NOMO-1 treated with DMSO at 0.1 percent for 48 hours (cell line): ENCODE measurements around the gene ID4.
"Not testable (repeated sequence)": the region's sequence is repeated elsewhere in the genome, so short reads cannot be mapped to it uniquely, and the experiment has no call there.

ENCODE experiments used
- DNase-seq: peaks from one replicate; lab custom pipeline; 2025; ENCODE audit not compliant: unreplicated experiment; lab: John Stamatoyannopoulos, UW

The ID4 gene

DNA sequence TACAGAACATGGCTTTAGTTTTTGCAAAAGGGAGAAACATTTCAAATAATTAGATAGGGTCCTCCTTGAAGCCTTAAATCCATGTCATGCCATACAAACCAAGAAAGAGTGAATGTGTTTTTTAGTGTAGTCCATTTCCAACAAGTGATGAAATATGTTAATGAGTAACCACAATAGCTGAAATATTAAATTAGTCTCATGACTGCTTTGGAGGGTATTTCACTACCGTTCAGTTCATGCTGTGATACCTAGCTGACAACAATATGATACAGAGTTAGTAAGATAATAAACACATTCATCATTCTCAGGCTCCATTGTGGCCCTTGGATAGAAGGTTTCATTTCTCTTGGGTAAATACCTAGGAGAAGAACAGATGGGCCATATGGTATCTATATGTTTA is 5.8 kb upstream of the ID4 start:
- no peak for DNase-seq

DNA sequence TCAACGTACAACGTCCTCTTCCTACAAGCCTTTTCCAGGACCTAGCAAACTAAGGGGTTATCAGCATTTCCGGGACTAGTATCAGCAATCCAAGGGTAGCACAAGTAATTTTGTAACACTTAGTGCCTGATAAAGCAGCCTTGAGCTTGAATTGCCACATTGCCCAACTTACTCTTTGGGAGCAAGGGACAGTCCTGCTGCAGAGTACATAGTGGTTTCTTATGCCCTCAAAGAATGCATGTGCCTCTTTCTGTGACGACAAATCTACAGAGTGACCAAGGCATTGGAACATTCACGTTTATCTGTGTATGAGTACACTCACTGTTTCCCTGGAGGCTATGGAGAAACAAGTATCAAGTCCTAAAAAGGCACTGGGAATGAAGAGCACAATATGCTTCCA is 3.2 kb upstream of the ID4 start:
- no peak for DNase-seq

- no peak for DNase-seq
These were observed 2.3 kb upstream of the ID4 start for GRCh38 chr6:19834858-19835257.

DNA sequence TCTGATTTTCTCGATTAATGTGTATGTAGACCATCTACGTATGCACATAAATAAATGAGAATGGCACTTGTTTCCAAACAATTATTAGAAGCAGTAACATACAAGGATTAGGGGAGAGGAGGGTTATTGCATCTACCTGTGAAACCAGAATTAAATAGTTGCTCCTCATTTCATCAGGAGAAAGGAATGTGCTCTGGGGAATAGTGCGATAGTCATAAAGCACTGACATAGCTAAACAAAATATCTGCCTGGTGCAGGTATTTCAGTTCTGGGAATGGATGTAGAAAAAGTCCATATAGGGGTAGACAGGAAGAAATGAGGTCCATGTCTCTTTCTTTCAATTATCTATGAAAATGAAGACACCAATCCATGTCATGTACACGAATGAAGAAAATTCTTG is 1.6 kb upstream of the ID4 start:
- DNase-seq: no peak

GRCh38 chr6:19837511-19838441 is 606 bp downstream of the ID4 start:
- no peak for DNase-seq

DNA sequence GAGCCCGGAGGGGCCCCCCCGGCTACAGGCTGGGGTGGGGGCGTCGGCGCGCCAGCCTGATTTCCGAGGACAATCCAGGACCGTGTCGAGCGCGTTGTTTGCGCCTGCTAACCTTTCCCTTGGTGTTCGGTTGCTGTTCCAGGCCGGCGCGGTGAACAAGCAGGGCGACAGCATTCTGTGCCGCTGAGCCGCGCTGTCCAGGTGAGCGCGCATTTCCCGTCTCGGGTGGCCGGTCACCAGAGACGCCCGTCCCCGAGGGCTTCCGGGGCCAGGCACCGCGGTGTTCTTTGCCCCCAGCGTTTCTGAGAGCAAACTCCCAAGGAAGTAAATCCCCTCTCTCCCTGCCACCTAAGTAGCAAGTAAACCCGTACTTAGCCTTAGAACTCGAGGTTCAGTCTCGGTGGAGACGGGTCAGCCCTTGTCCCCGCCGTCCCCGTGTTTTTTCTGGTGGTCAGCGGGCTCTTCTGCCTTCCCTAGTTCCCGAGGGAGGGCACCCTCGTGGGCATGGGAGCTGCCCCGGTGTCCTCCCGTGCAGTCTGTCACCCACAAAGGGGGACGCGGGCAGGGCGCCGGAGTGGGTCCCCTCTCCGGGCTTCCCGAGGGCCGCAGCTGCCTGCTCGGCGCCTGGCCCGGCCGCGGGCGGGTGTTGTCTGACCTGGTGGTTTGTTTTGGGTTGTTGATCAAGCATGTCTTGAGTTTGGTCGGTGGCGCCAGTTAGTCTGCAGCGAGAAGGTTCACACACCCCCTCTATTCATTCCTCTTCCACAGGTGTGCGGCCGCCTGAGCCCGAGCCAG is 1.5 kb downstream of the ID4 start:
- DNase-seq: no peak

DNA sequence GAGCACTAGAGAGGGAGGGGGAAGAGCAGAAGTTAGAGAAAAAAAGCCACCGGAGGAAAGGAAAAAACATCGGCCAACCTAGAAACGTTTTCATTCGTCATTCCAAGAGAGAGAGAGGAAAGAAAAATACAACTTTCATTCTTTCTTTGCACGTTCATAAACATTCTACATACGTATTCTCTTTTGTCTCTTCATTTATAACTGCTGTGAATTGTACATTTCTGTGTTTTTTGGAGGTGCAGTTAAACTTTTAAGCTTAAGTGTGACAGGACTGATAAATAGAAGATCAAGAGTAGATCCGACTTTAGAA is 2.0 kb downstream of the ID4 start:
- DNase-seq: no peak

- no peak for DNase-seq
These were observed 2.6 kb downstream of the ID4 start for GRCh38 chr6:19839788-19840187.

GRCh38 chr6:19841181-19841580 is 4.0 kb downstream of the ID4 start:
- DNase-seq: no peak

DNA sequence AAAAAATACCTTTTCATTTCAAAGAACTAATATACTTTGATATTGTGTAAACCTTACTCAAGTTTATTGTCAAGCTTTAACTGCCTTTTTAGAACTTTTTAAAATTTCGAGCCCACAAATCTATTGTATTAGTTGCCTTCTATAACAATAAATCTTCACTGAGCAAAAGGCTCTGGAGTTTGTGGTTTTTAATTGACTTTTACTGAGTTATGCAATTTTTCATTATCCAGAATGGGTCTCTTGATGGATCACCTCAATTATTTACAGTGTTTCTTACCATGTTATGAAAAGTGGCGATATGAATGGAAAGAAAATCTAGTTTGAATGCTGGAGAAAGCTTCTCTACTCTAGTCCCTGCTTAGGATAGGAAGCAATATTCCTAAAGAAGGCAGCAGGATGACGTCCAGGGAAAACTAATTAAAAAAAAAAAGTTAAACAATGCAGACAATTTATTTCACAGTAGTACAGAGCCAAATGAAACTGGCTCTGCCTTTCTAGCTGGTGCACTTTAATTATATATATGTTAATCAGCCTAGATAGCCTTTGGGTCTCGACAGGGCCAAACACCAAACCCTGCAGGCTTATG is 5.0 kb downstream of the ID4 start:
- no peak for DNase-seq

- no peak for DNase-seq
These were observed 7.5 kb downstream of the ID4 start for GRCh38 chr6:19844689-19845088.

- no peak for DNase-seq
These were observed 8.3 kb downstream of the ID4 start for GRCh38 chr6:19845266-19846041.

DNA sequence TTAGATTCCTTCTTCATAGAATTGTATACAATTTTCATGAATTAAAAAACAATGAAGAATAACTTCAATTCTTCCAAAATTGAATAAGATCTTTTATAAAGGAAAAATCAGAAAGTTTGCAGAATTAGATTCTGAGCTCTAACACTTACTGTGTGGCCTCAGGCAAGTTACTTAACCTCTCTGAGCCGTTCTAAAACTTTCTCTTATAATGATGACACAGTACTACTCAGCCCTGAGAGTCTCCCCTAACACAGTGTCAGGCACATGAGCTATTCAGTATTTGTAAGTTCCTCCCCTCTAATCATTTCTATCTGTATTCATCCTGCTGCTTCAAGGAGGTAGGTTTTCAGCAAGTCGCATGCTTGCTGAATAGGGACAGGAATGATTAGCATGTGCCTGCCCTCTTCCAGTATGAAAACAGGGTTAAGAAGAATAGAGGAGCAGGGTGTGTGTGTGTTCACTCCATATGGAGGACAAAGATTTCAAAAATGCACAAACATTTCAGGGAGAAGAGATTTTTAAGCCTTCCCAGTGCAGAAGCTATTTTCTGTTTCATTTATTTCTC is 11.4 kb downstream of the ID4 start:
- no peak for DNase-seq

GRCh38 chr6:19849196-19849595 is 12.0 kb downstream of the ID4 start:
- DNase-seq: no peak

GRCh38 chr6:19849755-19850154 is 12.6 kb downstream of the ID4 start:
- DNase-seq: no peak

- DNase-seq: no peak
These were observed 14.3 kb downstream of the ID4 start for GRCh38 chr6:19851241-19852089.

- DNase-seq: no peak
These were observed 14.9 kb downstream of the ID4 start for GRCh38 chr6:19852090-19852457.

- DNase-seq: no peak
These were observed 15.8 kb downstream of the ID4 start for GRCh38 chr6:19852927-19853326.

DNA sequence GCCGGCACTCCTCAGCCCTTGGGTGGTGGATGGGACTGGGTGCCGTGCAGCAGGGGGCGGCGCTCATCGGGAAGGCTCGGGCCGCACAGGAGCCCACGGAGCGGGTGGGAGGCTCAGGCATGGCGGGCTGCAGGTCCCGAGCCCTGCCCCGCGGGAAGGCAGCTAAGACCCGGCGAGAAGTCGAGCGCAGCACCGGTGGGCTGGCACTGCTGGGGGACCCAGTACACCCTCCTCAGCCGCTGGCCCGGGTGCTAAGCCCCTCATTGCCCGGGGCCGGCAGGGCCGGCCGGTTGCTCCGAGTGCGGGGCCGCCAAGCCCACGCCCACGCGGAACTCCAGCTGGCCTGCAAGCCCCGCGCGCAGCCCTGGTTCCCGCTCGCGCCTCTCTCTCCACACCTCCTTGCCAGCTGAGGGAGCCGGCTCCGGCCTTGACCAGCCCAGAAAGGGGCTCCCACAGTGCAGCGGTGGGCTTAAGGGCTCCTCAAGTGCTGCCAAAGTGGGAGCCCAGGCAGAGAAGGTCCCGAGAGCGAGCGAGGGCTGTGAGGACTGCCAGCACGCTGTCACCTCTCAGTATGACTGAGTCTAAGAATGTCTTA is 17.3 kb downstream of the ID4 start:
- DNase-seq: not testable (repeated sequence)

DNA sequence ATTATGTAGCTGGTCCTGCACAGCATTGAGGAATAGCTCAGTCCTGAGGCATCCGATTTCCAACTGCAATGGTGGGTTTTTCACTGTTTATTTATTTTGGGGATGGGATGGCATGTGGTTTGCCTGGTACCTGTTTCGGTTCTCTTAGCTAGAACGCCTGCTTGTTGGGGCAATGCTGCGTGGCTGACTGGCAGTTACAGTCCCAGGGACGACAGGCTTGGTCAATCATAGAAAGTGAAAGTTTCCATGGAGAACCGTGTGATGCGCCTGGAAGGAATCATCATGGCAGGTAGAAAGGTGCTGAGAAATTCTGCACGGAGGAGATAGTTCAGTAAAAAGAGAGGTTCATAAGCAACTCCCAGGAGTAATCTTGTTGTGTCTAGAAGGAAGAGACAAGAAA is 18.4 kb downstream of the ID4 start:
- no peak for DNase-seq
